HG03095 (cell line): ENCODE results near the gene TTPAL.

ENCODE experiments used
- ATAC-seq: cut with Tn5 transposase; IDR thresholded peaks from one replicate; pipeline ENCODE4 v1.9.1; 2021; ENCODE audit warnings: moderate library complexity; ENCODE audit not compliant: unreplicated experiment

Gene TTPAL

DNA sequence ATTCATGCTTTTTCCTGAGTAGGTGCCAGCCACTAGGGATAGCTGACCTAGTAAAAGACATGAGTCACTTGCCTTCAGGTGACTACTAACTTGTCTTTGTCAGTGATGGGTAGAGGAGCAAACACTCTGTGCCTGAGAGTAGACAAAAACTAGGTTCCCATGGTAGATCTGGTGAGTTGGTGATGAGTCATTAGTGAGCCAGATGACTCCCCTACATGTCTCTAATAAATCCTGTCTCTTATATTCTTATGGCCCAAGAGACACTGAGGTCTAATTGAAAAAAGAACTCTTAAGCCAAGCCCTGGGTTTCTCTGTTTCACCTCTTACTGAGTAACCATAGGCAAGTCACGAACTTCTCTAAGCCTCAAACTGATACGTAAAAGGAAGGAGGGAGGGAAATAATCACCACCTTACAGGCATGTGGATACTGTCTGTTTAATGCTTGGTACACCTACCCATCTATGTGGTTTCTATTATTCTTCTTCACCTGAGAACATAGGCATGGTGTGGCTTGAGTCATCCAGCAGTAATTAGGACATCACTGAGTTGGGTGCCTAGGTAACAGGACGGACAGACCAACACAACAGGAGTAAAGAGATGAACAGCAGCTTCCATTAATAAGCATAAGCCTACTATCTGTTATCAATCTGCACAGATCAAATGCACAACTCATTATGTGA is 20.3 kb downstream of the TTPAL start:
- ATAC-seq, result no peak

DNA sequence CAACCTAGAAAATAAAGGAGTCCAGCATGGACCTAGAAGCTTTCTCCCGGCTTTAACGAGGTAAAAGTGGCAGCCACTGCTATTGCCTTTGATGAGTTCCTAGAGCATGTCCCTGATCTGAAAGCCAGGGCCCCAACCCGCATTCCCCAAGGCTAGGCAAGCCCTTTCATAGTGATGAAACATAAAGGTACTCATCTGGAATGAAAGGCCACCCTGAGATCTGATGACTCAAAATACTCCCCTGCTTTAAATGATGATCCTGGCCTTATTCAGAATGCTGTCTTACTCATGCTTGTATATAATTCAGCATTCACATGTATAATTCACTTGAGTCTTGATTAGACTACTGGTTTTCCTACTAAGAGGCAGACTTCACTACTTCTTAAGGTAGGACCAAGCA is 21.3 kb downstream of the TTPAL start:
- no peak for ATAC-seq

DNA sequence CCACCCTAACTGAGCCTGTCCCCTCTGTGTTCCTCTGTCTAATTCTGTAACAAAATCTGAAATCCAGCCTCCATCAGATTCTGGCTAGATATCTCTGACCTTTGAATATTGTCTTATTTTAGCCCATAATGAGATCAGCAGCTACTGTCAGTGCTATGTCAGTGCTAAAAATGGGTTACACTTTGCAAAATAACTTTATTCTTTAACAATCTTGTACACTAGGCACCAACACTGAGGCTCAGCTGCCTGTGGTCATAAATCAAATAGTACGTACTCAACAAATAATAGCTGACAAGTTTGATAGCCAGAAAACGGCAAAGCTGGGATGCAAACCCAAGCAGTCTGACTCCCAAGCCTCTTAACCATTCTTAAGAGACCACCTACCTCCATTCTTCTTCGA is 22.1 kb downstream of the TTPAL start:
- ATAC-seq, result no peak

DNA sequence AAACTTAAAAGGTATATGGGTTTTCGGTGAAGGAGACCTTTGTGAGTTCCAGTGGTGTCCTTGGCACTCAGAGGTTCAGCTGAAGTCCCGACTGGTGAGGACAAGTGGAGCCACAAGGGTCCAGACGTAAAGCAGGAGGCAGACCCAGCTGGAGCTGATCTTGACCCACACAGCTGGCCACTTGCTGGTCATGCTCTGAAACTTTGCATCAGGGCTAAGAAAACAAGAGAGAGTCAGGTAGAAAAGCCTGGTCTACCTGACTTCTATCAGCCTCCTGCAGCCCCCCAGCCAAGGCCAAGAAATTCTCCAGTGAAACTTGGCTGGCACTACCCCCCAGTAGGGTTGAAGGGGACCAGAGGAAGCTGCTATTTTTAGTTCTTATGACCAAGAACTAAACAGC is 24.5 kb downstream of the TTPAL start:
- no peak for ATAC-seq

DNA sequence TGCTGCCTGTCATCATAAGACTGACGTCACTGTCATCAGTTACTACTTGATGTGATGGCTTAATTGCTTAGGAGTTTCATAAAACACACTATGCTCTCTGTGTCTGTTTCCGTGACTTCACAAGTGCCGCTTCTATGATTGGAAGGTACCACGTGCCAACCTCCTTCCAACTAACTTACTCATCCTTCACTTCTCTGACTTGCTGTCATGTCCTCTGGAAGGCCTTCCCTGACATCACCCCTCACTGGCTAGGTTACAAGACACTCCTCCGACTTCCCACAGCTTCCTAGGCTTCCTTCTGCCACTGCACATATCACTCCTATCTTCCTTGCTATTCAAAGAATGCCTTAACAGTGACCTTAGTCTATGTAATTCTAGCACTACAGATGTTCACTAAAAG is 25.8 kb downstream of the TTPAL start:
- no peak for ATAC-seq

DNA sequence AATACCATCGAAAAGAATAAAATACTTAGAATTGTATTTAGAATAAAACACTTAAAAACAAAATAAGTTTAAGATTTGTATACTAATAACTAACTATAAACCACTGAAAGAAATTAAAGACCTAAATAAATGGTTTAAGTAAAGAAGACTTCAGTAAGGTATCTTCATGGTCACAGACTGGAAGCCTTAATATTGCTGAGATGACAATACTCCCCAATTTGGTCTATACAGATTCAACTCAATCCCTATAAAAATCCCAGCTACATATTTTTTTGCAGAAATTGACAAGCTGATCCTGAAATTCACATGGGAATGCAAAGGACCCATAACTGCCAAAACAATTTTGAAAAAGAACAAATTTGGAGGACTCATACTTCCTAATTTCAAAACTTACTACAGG is 27.3 kb downstream of the TTPAL start:
- ATAC-seq, result no peak

DNA sequence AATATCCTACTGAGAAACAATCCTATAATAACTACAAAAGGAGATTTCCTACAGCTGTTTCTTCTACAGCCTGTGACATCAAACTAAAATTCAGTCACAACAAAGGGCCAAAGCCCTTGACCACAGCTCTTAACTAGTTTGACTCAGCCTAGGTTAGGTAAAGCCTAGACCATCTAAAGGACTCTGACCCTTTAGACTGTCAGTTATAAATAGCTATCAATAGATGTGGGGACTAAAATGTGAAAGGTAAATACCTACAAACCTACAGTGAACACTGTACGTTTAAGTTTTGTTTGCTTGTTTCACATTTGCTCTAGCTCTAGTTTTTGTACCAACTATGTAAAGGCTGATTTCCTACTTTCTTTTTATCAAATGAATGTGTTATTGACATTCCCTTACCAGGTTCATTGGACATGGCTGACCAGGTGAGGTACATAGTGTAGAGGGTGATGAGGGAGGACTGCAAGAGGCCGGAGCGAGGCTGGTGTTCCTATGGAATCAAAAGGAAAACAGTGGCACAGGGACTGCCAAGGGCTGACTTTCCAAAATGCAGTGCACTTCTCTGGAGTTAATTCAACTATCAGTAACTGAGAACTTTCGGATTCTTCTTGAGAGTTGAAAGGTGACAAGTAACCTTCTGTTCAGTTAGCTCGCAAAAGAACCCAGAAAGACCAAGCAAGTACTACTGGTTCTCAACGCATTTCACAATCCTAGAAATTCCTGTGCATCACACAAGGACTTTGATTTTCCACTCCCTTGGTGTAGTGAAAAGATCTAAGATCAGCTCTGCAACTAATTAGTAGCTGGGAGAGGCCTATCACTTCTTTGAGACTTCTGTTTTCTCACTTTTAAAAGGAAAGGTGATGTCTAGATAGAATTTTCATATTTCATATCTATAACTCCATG is 29.0 kb downstream of the TTPAL start:
- no peak for ATAC-seq

DNA sequence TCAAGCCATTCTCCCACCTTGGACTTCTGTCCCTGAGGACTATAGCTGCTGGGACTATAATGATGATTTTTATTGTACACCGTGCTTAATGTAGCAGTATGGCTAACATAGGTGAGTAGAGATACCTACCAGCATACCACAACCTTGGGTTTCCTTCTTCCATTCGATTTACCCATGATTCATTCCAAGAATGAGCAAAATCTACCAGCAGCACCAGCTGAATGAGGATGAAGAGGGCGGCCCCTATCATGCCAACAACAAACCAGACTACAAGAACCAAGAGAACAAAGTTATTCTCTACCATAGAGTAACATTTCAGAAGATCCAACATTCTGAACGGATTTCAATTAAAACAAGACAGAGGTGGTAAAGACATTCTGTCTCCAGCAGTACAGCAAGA is 34.1 kb downstream of the TTPAL start:
- ATAC-seq, result no peak

DNA sequence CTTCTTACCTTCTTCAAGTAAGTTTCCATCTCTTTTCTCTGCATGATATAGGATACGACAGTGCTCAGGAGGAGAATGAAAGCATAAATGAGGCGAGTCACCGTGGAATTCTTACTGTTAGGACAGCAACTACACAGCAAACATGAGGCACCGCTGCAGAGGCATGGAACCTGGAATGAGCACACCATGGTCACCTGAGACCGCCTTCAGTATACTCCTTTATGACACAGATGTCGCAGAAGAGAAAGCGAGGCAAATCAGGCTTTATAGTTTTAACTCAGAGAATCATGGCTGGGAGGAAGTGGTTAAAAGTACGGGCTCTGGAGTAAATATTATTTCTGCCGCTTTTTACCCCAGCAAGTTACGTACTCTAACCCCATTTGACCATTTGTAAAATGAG is 38.2 kb downstream of the TTPAL start:
- ATAC-seq, result no peak

DNA sequence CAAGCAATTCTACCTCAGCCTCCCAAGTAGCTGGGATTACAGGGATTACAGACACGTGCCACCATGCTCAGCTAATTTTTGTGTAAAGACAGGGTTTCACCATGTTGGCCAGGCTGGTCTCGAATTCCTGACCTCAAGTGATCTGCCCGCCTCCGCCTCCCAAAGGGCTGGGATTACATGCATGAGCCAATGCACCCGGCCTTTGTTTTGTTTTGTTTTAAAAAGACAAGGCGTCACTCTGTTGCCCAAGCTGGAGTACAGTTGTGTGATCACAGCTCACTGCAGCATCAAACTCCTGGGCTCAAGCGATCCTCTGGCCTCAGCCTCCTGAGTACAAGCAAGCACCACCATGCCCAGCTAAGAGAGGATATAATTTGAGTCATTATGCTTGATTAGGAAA is 40.8 kb downstream of the TTPAL start:
- ATAC-seq, result no peak

DNA sequence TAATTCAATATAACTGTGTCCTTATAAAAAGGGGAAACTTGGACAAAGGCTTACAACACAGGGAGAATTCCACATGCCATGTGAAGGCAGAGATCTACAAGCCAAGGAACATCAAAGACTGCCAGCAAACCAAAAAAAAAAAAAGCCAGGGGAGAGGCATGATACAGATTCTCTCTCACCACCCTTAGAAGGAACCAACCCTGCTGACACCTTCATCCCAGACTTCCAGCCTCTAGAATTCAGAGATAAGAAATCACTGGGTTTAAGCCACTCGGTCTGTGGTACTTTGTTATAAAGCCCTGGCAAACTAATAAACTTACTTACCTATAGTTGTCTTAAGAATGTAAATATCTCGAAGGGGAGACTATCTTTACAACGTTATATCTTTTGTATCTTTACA is 41.8 kb downstream of the TTPAL start:
- no peak for ATAC-seq

DNA sequence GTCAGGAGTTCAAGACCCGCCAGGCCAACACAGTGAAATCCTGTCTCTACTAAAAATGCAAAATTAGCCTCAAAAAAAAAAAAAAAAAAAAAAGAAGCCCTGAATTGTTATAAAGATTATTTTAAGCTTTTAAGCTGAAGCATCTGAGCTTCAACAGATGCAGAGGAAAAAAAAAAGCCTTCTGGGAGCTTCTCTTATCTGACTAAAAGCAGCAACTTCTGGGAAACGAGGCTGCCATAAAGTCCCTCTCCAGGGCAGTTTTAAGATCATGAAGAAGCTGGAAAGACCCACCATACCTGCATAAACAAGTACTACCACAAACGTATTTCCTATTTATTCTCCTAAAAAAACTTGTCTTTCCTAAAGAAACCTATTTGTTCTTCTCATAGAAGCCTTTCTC is 42.6 kb downstream of the TTPAL start:
- no peak for ATAC-seq

DNA sequence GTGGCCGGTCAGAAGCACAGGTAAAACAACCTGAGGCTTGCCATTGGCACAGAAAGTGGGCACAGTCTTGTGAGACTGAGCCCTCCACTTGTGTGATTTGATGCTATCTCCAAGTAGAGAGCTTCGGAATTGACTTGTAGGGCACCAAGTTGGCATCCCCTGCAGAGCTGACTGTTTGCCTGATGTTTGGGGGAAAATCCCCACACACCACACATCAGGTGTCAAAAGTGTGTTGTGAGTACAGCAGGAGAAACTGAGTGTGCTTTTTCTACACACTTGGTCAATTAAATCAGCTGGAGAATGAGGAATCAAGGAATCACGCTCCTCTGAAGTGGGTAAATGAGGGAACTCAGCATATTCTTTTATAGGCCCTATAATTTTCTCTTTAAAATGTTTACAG is 45.2 kb downstream of the TTPAL start:
- ATAC-seq, result no peak

DNA sequence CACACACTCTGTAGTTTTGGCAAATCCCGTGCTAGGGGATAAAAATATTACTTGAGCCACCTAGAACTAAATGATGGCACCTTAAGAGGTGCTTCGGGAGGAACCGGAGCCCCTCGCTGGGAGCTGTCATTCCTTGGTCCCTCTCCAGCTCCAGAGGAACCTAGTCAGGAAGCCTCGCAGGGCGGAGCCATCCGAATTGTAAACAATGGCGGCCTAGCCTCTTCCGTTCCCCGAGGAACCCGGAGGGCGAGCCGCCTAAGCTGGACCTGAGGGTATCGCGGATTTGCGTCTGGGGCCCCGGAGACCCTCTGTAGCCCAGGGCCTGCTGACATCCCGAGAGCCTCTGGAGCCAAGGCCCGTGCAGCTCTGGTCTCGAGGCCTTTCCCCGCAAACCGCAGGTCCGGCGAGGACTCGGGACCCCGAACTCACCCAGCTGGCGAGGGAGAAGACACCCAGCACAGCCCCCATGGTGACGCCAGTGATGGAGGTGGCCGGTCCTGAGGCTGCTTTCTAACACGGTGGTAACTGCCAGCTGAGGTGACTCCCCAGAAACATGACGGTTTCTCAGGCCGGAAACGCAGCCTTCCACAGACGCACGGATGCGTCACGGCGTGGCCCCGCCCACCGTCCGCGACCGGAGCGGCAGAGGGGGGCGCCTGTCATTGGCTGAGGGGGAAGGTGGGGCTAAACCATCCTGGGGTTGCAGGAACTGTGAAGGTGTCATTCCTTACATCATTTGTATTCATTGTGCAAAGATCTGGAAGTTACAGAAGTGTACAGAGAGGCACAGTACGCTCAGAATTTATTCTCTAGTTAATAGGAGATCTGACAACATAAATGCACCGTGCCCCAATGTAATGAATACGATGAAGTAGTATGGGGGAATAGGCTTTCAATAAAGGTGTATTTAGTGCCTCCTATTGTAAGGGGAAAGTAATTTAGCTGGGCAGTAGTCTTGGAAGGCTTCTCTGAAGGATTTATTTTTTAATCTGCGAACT is 46.1 kb downstream of the TTPAL start, which contains the start of gene SERINC3:
Gene SERINC3 (minus strand): TSS at position 587 of the 998 bp plus-strand sequence. CDS start 119 bp downstream, at position 468.
- peak; percentile 95 for ATAC-seq

DNA sequence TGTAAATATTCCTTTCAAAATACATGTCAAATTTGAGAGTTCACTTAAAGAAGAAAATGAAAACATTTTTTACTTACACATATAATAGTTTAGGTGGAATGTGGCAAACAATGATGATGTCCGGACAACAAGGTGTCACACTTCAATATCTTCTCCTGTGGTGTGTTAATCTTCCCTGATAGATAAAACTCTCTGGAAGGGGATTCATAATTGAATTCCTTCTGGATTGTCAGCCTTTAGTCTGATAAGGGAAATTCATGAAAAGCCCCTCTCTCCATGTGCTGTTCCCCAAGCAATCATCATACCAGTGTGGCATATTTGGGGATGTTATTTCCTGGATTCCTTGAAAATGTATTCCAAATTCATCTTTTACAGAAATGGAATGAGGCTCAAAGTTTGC is 47.2 kb downstream of the TTPAL start:
- ATAC-seq, result no peak

DNA sequence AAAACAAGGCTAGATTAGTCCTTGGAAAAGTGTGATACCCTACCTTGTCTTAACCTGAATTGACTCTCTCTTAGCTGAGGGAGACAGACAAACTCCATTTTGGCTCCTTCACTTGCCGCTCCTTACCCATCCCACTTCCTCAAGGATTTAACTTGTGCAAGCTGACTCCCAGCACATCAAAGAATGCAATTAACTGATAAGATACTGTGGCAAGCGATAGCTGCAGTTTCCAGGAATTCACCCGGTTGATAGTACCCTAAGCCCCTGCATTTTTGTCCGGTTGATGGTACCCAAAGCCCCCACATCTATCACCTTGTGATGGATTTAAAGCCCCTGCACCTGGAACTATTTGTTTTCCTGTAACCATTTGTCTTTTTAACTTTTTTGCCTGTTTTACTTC is 48.1 kb downstream of the TTPAL start:
- no peak for ATAC-seq

DNA sequence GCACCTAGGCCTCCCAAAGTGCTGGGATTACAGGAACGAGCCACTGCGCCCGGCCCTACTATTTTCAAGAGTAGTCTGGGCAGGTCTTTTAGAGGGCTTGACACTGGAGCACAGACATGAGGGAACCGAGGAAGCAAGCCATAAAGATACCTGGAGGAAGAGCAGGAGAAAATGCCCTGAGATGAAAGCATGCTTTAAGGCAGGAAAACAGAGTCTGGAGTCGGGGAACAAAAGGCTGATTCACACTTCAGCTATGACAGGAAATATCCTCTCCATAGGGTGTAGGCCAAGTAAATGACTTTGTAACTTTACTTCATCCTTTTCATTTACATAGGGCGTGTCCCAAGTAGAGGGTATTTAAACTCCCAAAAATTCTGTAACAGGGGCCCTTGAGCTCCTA is 50.5 kb downstream of the TTPAL start:
- ATAC-seq, result no peak

DNA sequence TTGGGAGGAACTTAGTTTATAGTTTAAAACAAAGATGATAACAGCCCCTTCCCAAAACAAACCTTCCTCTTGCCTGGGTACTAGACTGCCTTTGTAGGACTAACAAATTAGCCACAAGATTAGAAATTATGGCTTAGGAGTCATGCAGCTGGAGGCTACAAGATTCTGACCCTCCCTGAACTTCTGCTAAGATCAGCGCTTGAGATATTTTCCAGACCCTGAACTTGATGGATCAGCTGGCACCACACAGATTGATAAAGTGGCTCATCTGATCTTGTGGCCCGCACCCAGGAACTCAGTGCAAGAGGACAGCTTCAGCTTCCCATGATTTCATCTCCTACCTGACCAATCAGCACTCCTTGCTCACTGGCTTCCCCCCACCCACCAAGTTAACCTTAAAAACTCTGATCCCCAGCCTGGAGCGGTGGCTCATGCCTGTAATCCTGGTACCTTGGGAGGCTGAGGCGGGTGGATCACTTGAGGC is 52.1 kb downstream of the TTPAL start:
- no peak for ATAC-seq

DNA sequence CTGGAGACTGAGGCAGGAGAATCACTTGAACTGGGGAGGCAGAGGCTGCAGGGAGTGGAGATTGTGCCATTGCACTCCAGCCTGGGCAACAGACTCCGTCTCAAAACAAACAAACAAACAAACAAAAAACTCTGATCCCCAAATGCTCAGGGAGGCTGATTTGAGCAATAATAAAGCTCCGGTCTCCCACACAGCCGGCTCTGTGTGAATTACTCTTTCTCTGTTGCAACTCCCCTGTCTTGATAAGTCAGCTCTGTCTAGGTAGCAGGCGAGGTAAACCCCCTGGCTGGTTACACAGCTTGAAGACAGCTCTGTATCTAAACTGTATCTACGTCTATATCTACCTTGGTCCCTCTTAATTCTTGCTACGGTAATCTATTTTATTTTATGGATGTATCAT is 52.6 kb downstream of the TTPAL start:
- ATAC-seq, result no peak

DNA sequence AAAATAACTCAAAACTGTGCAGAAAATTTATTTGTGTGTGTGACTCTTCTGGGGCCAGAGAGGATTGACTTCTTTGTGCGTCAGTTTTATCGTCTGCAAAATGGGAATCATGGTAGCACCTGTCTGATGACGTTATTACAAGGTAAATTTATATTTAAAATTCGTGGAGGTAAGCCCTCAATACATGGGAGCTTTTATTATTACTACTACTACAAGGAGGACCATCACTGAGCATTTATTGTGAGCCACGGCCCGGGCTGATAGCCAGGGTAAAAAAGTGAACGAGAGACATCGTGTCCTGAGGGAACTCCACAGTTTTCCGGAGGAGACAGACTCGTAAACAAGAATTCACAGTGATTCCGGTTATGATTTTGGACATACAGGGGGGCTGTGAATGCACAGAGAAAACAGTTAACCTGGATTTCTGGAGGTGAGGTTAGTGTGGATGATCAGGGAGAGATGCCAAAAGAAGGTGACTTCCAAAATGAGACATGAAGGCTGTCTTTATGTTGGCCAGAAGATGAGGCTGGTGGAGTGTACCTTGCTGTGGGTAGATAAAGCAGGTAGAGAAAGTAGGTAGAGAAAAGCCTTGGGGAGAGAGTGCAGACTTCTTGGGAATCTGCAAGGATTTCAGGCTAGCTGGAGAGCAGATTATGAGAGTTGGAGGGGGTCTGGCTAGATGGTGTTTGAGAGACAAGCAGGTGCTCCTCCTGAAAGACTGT is 56.7 kb downstream of the TTPAL start:
- no peak for ATAC-seq
